Measurements from ENCODE around the gene AP2A2.

Gene AP2A2

GRCh38 chr11:997907-998306 lies 72.2 kb downstream of the AP2A2 start:
- H3K4me3 ChIP-seq (ENCODE audit: low read depth, low read length) = no peak overlapping the region
- H3K27me3 ChIP-seq (ENCODE audit: control insufficient read depth, insufficient read depth, low read length) = no peaks in the 10 kb centered on the region
- peaks cover 52% of the 10 kb centered on the region for H3K36me3 ChIP-seq (ENCODE audit: control insufficient read depth, insufficient read depth, low read length)
- no peaks in the 10 kb centered on the region for H3K9me3 ChIP-seq (ENCODE audit: control insufficient read depth, insufficient read depth, low read length)
- H3K4me1 ChIP-seq (ENCODE audit: control insufficient read depth, insufficient read depth, low read length) = no peaks in the 10 kb centered on the region
- H3K9ac ChIP-seq (ENCODE audit: low read depth, low read length) = no peak overlapping the region

DNA sequence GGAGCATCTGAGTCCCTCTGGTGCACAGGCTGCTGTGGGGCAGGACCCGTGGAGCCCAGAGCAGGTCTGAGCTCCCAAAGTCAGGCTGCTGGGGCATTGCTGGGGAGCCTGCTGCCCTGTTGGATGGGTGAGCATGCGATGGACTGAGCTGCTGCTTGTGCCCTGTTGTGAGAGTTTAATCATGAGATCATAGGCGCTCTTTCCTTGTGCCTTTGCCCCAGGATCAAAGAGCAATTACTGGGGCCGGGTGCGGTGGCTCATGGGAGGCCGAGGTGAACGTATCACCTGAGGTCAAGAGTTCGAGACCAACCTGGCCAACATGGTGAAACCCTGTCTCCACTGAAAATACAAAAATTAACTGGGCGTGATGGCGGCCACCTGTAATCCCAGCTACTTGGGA lies 73.3 kb downstream of the AP2A2 start:
- Histone ChIP-seq H3K36me3 (ENCODE audit: control insufficient read depth, insufficient read depth, low read length) (peaks cover 48% of the 10 kb centered on the region), H3K9me3 (ENCODE audit: control insufficient read depth, insufficient read depth, low read length) (no peaks in the 10 kb centered on the region), H3K9ac (ENCODE audit: low read depth, low read length) (no peak overlapping the region), H3K27me3 (ENCODE audit: control insufficient read depth, insufficient read depth, low read length) (no peaks in the 10 kb centered on the region), H3K4me3 (ENCODE audit: low read depth, low read length) (no peak overlapping the region), H3K4me1 (ENCODE audit: control insufficient read depth, insufficient read depth, low read length) (no peaks in the 10 kb centered on the region)

GRCh38 chr11:1000357-1001278 lies 74.9 kb downstream of the AP2A2 start:
- H3K4me3 ChIP-seq (ENCODE audit: low read depth, low read length) = no peak overlapping the region
- H3K4me1 ChIP-seq (ENCODE audit: control insufficient read depth, insufficient read depth, low read length) = no peaks in the 10 kb centered on the region
- peaks cover 43% of the 10 kb centered on the region for H3K36me3 ChIP-seq (ENCODE audit: control insufficient read depth, insufficient read depth, low read length)
- no peak overlapping the region for H3K9ac ChIP-seq (ENCODE audit: low read depth, low read length)
- no peaks in the 10 kb centered on the region for H3K9me3 ChIP-seq (ENCODE audit: control insufficient read depth, insufficient read depth, low read length)
- no peaks in the 10 kb centered on the region for H3K27me3 ChIP-seq (ENCODE audit: control insufficient read depth, insufficient read depth, low read length)

- Histone ChIP-seq H3K9me3 (ENCODE audit: control insufficient read depth, insufficient read depth, low read length) (no peaks in the 10 kb centered on the region), H3K27me3 (ENCODE audit: control insufficient read depth, insufficient read depth, low read length) (no peaks in the 10 kb centered on the region), H3K4me3 (ENCODE audit: low read depth, low read length) (no peak overlapping the region), H3K9ac (ENCODE audit: low read depth, low read length) (no peak overlapping the region), H3K4me1 (ENCODE audit: control insufficient read depth, insufficient read depth, low read length) (no peaks in the 10 kb centered on the region), H3K36me3 (ENCODE audit: control insufficient read depth, insufficient read depth, low read length) (peaks cover 46% of the 10 kb centered on the region)
These were observed 76.1 kb downstream of the AP2A2 start for GRCh38 chr11:1001617-1002405.

DNA sequence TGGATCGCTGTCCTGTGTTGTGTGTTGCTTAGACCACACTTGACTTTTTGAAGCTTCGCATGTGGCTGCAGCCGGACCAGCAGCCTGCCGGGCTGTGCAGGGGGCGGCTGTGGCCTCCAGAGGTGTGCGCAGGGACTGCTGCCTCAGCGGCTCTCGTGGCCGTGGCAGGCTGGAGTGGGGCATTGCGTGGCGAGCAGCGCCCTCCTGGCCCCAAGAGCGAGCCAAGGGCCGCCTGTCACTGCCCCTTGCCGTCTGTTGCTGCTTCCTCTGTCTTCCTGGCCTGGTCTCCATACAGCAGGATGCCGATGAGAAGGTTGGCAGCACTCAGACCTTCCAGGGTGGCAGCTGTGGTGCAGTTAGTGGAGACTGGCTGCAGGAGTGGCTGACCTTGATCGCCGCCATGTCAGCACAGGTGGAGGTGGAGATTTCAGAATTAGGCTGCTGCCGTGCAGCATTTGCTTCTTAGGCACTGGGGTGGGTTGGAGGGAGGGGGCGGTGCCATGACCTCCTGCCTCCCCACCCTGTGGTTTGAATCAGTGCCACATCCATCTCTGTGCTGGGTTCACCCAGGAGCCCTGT lies 76.8 kb downstream of the AP2A2 start:
- Histone ChIP-seq H3K9ac (ENCODE audit: low read depth, low read length) (no peak overlapping the region), H3K4me3 (ENCODE audit: low read depth, low read length) (no peak overlapping the region), H3K27me3 (ENCODE audit: control insufficient read depth, insufficient read depth, low read length) (no peaks in the 10 kb centered on the region), H3K4me1 (ENCODE audit: control insufficient read depth, insufficient read depth, low read length) (no peaks in the 10 kb centered on the region), H3K9me3 (ENCODE audit: control insufficient read depth, insufficient read depth, low read length) (no peaks in the 10 kb centered on the region), H3K36me3 (ENCODE audit: control insufficient read depth, insufficient read depth, low read length) (peaks cover 47% of the 10 kb centered on the region)

GRCh38 chr11:1003159-1003558 lies 77.5 kb downstream of the AP2A2 start:
- Histone ChIP-seq H3K36me3 (ENCODE audit: control insufficient read depth, insufficient read depth, low read length) (peaks cover 52% of the 10 kb centered on the region), H3K27me3 (ENCODE audit: control insufficient read depth, insufficient read depth, low read length) (no peaks in the 10 kb centered on the region), H3K9me3 (ENCODE audit: control insufficient read depth, insufficient read depth, low read length) (no peaks in the 10 kb centered on the region), H3K4me1 (ENCODE audit: control insufficient read depth, insufficient read depth, low read length) (no peaks in the 10 kb centered on the region), H3K4me3 (ENCODE audit: low read depth, low read length) (no peak overlapping the region), H3K9ac (ENCODE audit: low read depth, low read length) (no peak overlapping the region)

- peaks cover 68% of the 10 kb centered on the region for H3K36me3 ChIP-seq (ENCODE audit: control insufficient read depth, insufficient read depth, low read length)
- no peaks in the 10 kb centered on the region for H3K4me1 ChIP-seq (ENCODE audit: control insufficient read depth, insufficient read depth, low read length)
- no peaks in the 10 kb centered on the region for H3K9me3 ChIP-seq (ENCODE audit: control insufficient read depth, insufficient read depth, low read length)
- H3K27me3 ChIP-seq (ENCODE audit: control insufficient read depth, insufficient read depth, low read length) = no peaks in the 10 kb centered on the region
- H3K4me3 ChIP-seq (ENCODE audit: low read depth, low read length) = no peak overlapping the region
- H3K9ac ChIP-seq (ENCODE audit: low read depth, low read length) = no peak overlapping the region
These were observed 80.3 kb downstream of the AP2A2 start for GRCh38 chr11:1005928-1006327.

GRCh38 chr11:1006762-1007161 lies 81.1 kb downstream of the AP2A2 start:
- H3K9me3 ChIP-seq (ENCODE audit: control insufficient read depth, insufficient read depth, low read length) = no peaks in the 10 kb centered on the region
- no peaks in the 10 kb centered on the region for H3K4me1 ChIP-seq (ENCODE audit: control insufficient read depth, insufficient read depth, low read length)
- no peaks in the 10 kb centered on the region for H3K27me3 ChIP-seq (ENCODE audit: control insufficient read depth, insufficient read depth, low read length)
- peaks cover 69% of the 10 kb centered on the region for H3K36me3 ChIP-seq (ENCODE audit: control insufficient read depth, insufficient read depth, low read length)
- no peak overlapping the region for H3K9ac ChIP-seq (ENCODE audit: low read depth, low read length)
- H3K4me3 ChIP-seq (ENCODE audit: low read depth, low read length) = no peak overlapping the region

GRCh38 chr11:1007279-1007678 lies 81.6 kb downstream of the AP2A2 start:
- Histone ChIP-seq H3K4me3 (ENCODE audit: low read depth, low read length) (no peak overlapping the region), H3K4me1 (ENCODE audit: control insufficient read depth, insufficient read depth, low read length) (no peaks in the 10 kb centered on the region), H3K27me3 (ENCODE audit: control insufficient read depth, insufficient read depth, low read length) (no peaks in the 10 kb centered on the region), H3K9me3 (ENCODE audit: control insufficient read depth, insufficient read depth, low read length) (no peaks in the 10 kb centered on the region), H3K36me3 (ENCODE audit: control insufficient read depth, insufficient read depth, low read length) (peaks cover 69% of the 10 kb centered on the region), H3K9ac (ENCODE audit: low read depth, low read length) (no peak overlapping the region)

DNA sequence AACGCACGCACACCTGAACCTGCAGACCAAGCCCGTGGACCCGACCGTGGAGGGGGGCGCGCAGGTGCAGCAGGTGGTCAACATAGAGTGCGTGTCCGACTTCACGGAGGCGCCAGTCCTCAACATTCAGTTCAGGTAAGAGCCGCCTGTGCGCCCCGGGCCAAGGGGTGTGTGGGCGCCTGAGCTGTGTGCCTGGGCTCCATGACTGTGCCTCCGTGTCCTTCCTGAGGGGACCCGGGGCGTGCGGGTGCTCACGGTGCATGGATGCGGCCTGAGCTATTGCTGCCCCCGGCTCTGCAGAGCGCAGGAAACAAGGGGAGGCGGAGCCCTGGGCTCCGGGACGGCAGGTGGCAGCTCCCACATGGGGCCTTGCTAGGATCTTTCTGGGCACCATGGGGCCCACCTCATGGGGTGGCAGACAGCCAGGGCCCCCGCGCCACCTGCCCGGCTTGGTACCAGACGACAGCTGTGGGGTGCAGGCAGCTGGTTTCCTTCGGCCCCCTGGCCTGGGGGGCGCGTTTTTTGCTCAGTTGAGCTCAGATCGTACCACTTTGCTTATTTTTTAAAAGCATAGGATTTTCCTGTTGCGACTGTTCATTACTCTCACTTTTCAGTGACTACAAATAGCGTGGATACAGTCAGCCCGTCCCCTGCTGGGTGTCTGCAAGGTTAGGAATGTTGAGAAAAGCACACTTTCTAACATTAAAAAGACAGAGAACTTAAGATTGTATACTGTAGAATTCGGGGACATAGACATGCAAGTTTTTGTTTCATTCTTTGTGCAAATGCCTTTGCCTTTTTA lies 82.5 kb downstream of the AP2A2 start:
- Histone ChIP-seq H3K27me3 (ENCODE audit: control insufficient read depth, insufficient read depth, low read length) (no peaks in the 10 kb centered on the region), H3K4me1 (ENCODE audit: control insufficient read depth, insufficient read depth, low read length) (no peaks in the 10 kb centered on the region), H3K9me3 (ENCODE audit: control insufficient read depth, insufficient read depth, low read length) (no peaks in the 10 kb centered on the region), H3K36me3 (ENCODE audit: control insufficient read depth, insufficient read depth, low read length) (peaks cover 72% of the 10 kb centered on the region), H3K4me3 (ENCODE audit: low read depth, low read length) (no peak overlapping the region), H3K9ac (ENCODE audit: low read depth, low read length) (no peak overlapping the region)

DNA sequence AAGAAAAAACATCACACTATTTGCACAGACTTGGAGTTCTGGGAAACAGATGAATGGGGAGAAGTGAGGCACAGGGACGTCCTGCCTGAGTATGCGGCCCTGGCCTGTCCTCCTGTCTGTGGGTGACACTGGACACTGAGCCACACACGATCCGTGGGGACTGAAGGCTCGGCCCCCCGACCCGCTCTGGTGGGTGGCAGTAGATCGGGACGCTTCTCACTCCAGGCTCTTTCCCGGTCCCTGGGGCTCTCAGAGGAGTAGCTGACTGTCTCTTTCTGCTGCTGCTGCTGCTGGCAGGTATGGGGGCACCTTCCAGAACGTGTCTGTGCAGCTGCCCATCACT lies 83.1 kb downstream of the AP2A2 start:
- H3K4me3 ChIP-seq (ENCODE audit: low read depth, low read length) = no peak overlapping the region
- H3K27me3 ChIP-seq (ENCODE audit: control insufficient read depth, insufficient read depth, low read length) = no peaks in the 10 kb centered on the region
- H3K9ac ChIP-seq (ENCODE audit: low read depth, low read length) = no peak overlapping the region
- peaks cover 70% of the 10 kb centered on the region for H3K36me3 ChIP-seq (ENCODE audit: control insufficient read depth, insufficient read depth, low read length)
- H3K9me3 ChIP-seq (ENCODE audit: control insufficient read depth, insufficient read depth, low read length) = no peaks in the 10 kb centered on the region
- no peaks in the 10 kb centered on the region for H3K4me1 ChIP-seq (ENCODE audit: control insufficient read depth, insufficient read depth, low read length)

All from iPS-15b (cell line).